HG03342 (cell line): ENCODE data around the gene HUS1B.
"Not testable (repeated sequence)": the region's sequence is repeated elsewhere in the genome, so short reads cannot be mapped to it uniquely, and the experiment has no call there.

ENCODE experiments used
- ATAC-seq: cut with Tn5 transposase; IDR thresholded peaks from one replicate; pipeline ENCODE4 v1.9.1; 2021; ENCODE audit warnings: mild to moderate bottlenecking, moderate library complexity; ENCODE audit not compliant: unreplicated experiment

Gene HUS1B

GRCh38 chr6:679282-679681 is 22.4 kb upstream of the HUS1B start:
- ATAC-seq: no peak

DNA sequence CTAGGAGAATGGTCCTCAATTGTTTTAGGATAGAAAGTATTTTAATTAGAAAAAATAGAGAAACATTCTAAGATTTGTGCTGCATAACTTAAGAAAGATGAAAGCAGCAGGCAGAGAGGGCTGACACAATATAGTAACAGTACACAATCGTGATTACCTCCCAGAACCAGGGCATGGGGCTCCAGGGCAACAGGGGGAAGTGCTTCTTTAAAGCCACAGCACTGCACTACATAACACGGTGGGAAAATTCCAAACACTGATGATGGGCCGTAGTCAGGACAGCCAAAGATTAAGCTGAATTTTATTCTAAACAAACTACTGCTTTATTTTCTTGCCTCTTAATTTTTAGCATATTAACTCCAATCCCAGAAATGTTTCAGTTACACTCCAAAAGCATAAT is 21.6 kb upstream of the HUS1B start:
- no peak for ATAC-seq

DNA sequence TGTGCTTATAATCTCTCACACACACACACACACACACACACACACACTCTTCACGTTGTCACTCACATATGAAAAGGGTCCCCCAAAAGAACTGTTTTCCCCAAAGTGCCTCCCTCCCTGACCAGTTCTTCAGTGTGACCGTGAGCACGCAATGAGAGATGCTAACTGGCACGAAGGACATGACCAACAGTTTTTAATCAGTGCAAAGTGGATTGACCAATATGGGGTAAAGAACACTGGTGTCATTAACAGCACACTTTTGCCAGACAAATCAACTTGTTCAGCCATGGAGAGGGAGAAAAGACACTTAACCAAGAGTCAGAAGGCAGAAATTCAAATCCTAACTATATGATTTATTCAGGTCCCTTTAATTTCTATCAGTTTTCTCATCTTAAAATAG is 21.0 kb upstream of the HUS1B start:
- ATAC-seq: no peak

GRCh38 chr6:674956-675355 is 18.1 kb upstream of the HUS1B start:
- ATAC-seq: no peak

DNA sequence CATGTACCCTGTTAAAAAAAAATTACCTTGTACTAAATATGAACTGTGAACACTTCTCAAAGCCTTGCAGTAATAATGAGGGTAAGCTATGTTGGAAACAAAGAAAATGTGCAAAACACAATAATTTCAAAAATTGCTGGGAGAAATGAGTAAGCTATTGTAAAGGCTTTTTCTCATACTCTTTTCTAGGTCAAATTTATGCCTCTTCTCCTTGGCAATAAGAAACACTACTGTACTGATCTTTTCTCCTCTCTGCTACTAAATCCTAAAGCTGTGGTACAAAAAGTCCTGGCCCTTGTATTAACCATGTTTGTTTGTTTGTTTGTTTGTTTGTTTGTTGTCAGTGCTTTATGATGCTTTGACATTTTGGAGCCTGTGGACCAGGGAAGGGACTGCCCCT is 17.5 kb upstream of the HUS1B start:
- no peak for ATAC-seq

GRCh38 chr6:667253-667927 is 10.5 kb upstream of the HUS1B start:
- ATAC-seq: no peak

DNA sequence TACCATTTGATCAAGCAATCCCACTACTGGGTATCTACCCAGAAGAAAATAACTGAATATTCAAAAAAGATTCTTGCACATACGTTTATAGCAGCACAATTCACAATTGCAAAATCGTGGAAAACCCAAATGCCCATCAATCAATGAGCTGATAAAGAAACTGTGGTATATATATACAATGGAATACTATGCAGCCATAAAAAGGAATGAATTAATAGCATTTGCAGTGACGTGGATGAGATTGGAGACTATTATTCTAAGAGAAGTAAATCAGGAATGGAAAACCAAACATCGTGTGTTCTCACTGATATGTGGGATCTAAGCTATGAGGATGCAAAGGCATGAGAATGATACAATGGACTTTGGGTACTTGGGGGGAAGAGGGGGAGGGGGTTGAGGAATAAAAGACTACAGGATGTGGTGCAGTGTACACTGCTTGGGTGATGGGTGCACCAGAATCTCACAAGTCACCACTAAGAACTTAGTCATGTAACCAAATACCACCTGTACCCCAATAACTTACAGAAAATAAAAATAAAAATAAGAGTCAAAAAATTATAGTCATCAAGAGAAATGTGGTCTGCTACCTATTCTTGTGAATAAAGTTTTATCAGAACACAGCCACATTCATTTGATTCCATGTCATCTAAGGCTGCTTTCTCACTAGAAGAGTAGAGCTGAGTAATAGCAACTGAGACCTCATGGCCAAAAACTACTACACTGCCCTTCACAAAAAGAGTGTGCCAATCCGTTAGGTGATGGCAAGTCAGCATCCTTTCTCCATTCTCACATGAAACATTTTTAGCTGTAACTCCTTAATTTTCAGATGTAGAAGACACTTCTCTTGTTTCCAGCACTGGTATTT is 8.7 kb upstream of the HUS1B start:
- no peak for ATAC-seq

DNA sequence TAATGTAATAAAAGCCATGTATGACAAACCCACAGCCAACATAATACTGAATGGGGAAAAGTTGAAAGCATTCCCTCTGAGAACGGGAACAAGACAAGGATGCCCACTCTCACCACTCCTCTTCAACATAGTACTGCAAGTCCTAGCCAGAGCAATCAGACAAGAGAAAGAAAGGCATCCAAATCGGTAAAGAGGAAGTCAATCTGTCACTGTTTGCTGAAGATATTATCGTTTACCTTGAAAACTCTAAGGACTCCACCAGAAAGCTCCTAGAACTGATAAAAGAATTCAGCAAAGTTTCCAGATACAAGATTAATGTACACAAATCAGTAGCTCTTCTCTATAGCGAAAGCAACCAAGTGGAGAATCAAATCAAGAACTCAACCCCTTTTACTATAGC is 6.9 kb upstream of the HUS1B start:
- ATAC-seq: not testable (repeated sequence)

- no peak for ATAC-seq
Observed at GRCh38 chr6:659716-660581, 3.0 kb upstream of the HUS1B start.

DNA sequence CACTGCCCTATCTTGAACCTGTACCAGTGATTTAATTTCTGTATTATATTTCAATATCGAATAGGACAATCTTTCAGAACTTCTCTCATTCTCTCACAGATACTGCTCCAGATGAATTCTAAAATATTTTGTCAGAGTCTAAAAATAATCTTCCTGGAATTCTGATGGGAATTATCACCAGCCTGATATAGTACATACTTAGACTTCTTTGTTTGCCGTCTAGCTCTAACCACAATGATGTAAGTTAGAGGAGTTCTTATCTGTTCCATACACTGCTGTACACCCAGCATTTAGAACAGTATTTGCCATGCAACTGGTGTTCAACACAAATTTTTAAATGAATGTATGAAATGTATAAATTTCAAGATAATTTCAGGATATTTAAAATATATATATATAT is 1.3 kb upstream of the HUS1B start:
- no peak for ATAC-seq

GRCh38 chr6:657743-658142 is 843 bp upstream of the HUS1B start:
- ATAC-seq: no peak

- no peak for ATAC-seq
Observed at GRCh38 chr6:654136-654535, 2.8 kb downstream of the HUS1B start.

DNA sequence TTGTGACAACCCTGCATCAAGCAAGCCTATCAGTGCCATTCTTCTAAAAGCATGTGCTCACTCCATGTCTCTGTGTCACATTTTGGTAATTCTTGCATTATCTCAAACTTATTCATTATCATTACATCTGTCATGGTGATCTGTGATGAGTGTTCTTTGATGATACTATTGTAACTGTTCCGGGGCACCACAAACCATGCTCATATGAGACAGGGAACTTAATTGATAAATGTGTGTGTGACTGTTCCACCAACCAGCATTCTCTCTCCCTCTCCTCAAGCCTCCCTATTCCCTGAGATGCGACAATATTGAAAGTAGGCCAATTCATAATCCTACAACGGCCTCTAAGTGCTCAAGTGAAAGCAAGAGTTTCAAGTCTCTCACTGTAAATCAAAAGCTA is 4.0 kb downstream of the HUS1B start:
- ATAC-seq: no peak

DNA sequence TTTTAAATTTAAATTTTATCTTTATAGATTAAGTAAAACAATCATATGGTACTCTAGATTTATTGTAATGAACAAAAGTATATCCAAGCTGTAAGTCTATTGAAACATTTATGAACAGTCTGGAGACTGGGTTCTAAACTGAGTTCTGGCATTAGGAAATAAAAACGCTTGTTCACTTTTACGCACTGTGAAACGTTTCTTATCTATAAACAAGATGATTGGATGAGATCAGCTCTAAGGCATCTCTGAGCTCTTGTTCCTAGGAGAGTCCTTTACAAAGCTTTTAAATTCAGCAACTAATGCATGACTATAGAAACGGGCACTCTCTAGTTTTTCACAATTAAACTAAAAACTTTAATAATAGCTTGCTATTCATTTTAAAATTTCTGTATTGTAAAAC is 6.8 kb downstream of the HUS1B start:
- no peak for ATAC-seq

- no peak for ATAC-seq
Observed at GRCh38 chr6:642805-643204, 14.1 kb downstream of the HUS1B start.

GRCh38 chr6:641225-641985 is 15.5 kb downstream of the HUS1B start:
- no peak for ATAC-seq

DNA sequence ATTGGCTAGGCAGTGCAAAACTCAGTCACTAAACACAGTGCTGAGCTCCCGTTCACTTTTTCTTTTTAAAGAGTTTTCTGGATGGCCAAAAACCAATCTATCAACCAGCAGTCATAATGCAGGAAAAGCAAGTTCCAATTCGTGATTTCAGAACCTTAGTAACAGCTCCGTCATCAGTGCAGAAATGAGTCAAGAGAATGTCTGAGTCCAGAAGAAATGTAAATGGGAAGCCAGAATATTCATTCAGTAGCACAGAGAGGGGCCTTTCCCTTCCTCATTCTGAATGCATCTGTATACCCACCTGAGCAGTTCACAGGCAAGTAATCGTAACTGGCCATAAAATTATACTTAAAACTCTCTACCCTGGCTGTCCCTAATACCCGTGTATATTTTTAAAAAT is 20.4 kb downstream of the HUS1B start:
- peak; percentile 66 for ATAC-seq

GRCh38 chr6:635233-635632 is 21.7 kb downstream of the HUS1B start:
- ATAC-seq: no peak

DNA sequence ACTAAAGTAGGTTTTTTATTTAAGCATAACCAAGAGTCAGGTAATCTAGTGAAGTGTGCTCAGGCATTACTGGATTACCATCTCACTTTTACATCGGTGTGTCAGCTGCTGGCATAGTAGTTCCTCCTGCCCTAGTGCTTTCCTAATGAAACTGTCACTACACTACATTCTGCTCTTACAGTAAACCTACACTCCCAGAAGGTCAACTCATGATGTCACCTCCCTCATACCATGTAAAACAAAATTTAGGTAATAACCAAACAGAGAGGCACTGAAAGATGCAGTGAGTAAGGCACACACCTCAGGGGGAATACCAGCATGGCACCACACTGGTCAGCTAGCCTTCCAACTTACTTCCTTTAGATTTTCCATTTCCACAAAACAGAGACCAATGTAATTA is 23.3 kb downstream of the HUS1B start:
- ATAC-seq: no peak

DNA sequence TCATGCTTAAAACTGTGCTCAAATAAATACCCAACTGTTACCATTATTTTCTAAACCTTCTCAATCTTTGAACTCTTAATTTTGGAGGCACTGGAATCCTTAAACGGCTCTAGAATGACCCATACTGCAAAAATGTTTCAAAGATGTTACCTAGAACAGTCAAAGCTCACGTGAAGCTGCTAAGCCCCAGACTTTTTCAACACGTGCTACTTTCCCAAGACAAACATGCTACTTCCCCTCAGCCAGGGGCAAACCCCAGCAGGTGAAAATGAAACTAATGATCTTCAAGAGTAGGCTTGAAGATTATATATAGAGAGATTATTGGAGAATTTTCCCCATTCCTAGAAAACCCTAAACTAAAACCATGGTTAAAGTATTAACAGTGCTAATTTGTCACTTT is 28.1 kb downstream of the HUS1B start:
- ATAC-seq: no peak

DNA sequence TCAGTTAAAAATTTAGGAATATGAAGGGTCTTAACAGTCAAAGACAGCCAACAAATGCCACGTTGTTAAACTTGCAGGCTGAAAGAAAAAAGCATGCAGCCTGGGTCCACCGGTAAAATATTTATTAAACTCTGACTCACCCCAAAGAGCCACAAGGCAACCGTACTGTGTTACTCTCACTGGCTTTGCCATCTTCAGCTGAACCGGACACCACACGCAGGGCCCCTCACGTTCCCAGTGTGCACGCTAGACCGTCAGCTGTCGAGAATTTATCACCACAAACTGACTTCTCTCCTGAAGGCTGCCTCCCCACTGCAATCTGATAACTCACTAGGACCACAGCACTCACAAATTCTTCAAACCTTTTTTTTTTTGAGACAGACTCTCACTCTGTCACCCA is 30.7 kb downstream of the HUS1B start:
- no peak for ATAC-seq
